GM13976 (cell line): ENCODE measurements around the gene GET4.

ENCODE experiments used
- DNase-seq: peaks from one replicate; pipeline ENCODE4 v3.0.0; 2012; ENCODE audit warnings: low spot score
- CTCF ChIP-seq: IDR thresholded peaks from 2 replicates; pipeline ENCODE4 v1.5.1; 2012; ENCODE audit warnings: borderline replicate concordance, mild to moderate bottlenecking; ENCODE audit not compliant: insufficient read depth; ENCODE audit errors: extremely low read depth, missing control alignments, control extremely low read depth
- in situ Hi-C: fragments of 300-500 bp; cut with MboI; formaldehyde crosslinking; loops from one replicate; pipeline ENCODE4 v1.12.0; 2022; ENCODE audit warnings: low sequenced_read_pairs, mixed read lengths, inconsistent platforms; ENCODE audit not compliant: unreplicated experiment

GET4 gene

GRCh38 chr7:884191-885003, 8.0 kb downstream of the GET4 start:
- DNase-seq = no peak
- no peak for TF ChIP-seq CTCF
- in situ Hi-C loops = no loop called here

- TF ChIP-seq CTCF = no peak
- no peak for DNase-seq
- in situ Hi-C loops = no loop called here
These were observed 9.0 kb downstream of the GET4 start for GRCh38 chr7:885261-885892.

DNA sequence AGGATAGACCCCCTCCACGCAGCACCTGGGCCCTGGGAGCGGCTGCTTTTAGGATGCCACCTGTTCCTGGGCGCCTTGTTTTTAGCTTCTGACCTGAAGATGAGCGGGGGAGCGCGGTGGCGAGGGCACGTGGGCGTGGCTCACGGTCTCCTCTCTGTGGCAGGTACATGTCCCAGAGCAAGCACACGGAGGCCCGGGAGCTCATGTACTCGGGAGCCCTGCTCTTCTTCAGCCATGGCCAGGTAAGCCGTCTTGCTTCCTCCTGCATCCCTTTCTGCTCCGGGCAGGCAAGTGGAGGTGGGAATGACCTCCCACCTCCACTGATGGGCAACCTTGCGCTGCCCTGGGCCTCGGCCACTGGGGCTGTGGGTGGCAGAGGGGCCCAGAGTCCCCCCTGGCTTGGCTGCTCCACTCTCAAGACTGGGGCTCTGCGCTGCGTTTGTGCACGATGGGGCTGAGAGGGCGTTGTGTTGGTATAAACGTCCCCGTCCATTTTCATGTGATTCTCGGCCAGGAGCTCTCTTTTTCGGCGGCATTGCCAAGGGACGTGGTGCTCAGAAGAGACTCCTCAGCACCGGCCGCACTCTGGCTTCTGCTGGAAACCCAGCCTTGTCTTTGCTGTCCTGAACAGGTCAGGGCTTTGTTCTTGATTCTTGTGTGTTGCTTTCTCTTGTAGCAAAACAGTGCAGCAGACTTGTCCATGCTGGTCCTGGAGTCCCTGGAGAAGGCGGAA, 9.7 kb downstream of the GET4 start:
- in situ Hi-C loops = no loop called here
- TF ChIP-seq CTCF = no peak
- no peak for DNase-seq

DNA sequence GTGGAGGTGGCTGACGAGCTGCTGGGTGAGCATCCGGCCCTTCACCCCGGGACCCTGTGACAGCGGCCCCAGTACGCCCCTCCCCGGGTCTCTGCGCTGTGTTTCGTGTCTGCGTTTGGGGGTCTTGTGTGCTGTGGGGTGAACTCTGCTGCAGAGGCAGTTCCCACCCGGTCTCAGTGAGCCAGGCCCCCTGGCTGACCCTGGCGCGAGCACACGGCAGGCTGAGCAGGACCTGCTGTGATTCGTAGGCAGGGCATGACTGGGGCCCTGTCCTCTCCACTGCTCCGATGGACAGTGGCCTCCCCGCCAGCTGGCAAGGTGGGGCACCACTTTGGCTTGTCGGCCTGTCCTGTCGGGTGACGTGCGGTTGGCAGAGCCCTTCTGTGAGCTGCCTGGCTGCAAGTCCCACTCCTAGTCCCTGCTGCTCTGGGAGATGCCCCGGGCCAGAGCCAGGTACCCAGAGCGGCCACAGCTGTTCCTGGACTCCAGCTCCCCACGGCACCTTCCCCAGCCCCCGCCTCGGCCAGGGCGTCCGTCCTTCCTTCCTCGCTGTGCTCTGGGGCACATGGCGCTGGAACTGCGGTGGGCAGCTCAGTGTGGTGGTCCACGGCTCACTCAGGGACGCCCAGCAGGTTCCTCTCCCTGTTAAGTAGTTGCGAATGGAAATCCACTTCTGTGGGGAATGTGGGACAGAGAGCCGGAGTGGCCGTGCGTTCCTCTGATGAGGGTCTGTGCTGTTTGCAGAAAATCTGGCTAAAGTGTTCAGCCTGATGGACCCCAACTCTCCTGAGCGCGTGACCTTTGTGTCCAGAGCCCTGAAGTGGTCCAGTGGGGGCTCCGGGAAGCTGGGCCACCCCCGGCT, 10.5 kb downstream of the GET4 start:
- in situ Hi-C loops = no loop called here
- no peak for TF ChIP-seq CTCF

GRCh38 chr7:887488-887820, 11.1 kb downstream of the GET4 start:
- in situ Hi-C loops = no loop called here
- no peak for TF ChIP-seq CTCF
- DNase-seq = no peak

More for the DNA sequence above, 10.5 kb downstream of the GET4 start:
- DNase-seq = no peak
